ENCODE measurements around the gene LRRC32. TPM values are rescaled to one million over a fixed set of nuclear protein-coding genes. Genes with fewer than 3 reads are reported as not detected.

LRRC32 gene
- total RNA-seq, 1 donor from 2014 or later: 24.4 TPM

DNA sequence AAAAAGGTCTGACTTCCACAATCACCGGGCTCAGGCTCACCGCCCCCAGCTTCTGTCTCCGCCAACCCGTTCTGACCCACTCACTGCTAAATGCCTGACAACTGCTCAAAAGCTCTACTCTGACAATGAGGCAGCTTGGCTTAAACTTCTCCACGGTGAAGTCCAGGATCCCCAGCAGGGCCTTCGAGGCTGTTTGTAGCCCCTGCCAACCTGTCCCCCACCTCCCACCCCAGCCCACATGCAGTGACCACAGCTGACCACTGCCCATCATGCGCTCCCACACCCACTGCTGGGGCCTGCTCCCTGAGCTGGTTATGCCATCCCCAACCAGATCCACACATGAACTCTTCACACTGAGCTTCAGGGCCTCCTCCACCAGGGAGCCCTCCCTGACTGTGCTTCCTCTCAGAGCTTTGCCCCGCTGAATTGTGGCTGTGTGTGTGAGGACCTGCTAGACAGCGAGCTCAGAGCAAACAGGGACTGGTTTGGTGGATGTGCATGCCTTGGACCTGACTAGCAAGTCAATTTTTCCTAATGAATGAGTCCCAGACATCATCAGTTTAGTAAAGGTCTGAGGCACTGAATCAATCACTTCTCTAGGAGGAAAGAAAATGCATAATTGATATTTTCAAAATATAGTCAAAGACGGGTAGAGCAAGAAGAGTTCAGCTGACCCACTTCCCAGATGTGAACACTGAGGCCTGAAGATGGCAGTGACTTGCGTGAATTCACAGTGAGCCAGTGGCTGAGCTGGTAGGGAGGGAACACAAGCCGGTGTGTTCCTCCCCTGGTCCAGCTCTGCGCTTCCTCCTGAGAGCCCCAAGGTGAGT is 7.7 kb downstream of the LRRC32 start:
- FAIRE-seq (no peak), DNase-seq (ENCODE audit: low read depth) (no peak)
- no peak overlapping the region for H3K9ac ChIP-seq (ENCODE audit: low read length)
- H2AFZ ChIP-seq (ENCODE audit: low read depth, low read length): no peak overlapping the region
- no peaks in the 10 kb centered on the region for H4K20me1 ChIP-seq (ENCODE audit: insufficient read depth, low read length)
- H3K27me3 Mint-ChIP-seq (ENCODE audit: low read depth, unreplicated experiment): peaks cover 55% of the 10 kb centered on the region
- peaks cover 2% of the 10 kb centered on the region for H3K9me3 Mint-ChIP-seq (ENCODE audit: unreplicated experiment)
- H3K4me3 Mint-ChIP-seq (ENCODE audit: unreplicated experiment): no peak overlapping the region
- no peaks in the 10 kb centered on the region for H3K79me2 ChIP-seq (ENCODE audit: insufficient read depth, low read length)
- H3K36me3 ChIP-seq (ENCODE audit: insufficient read depth, low read length): no peaks in the 10 kb centered on the region
- H3K4me1 Mint-ChIP-seq (ENCODE audit: low read depth, unreplicated experiment): peaks cover 2% of the 10 kb centered on the region
- H3K36me3 Mint-ChIP-seq (ENCODE audit: low read depth, unreplicated experiment): peaks cover 30% of the 10 kb centered on the region
- peaks cover 3% of the 10 kb centered on the region for H3K4me1 ChIP-seq (ENCODE audit: insufficient read depth, low read length)
- no peak overlapping the region for H3K4me2 ChIP-seq (ENCODE audit: low read length)
- H3K27me3 ChIP-seq (ENCODE audit: insufficient read depth, low read length): no peaks in the 10 kb centered on the region
- TF ChIP-seq EZH2 (IDR thresholded peaks at IDR 0.05; ENCODE audit: insufficient read depth, low read length): no peak
- TF ChIP-seq, protein P1, sequence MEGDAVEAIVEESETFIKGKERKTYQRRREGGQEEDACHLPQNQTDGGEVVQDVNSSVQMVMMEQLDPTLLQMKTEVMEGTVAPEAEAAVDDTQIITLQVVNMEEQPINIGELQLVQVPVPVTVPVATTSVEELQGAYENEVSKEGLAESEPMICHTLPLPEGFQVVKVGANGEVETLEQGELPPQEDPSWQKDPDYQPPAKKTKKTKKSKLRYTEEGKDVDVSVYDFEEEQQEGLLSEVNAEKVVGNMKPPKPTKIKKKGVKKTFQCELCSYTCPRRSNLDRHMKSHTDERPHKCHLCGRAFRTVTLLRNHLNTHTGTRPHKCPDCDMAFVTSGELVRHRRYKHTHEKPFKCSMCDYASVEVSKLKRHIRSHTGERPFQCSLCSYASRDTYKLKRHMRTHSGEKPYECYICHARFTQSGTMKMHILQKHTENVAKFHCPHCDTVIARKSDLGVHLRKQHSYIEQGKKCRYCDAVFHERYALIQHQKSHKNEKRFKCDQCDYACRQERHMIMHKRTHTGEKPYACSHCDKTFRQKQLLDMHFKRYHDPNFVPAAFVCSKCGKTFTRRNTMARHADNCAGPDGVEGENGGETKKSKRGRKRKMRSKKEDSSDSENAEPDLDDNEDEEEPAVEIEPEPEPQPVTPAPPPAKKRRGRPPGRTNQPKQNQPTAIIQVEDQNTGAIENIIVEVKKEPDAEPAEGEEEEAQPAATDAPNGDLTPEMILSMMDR (IDR thresholded peaks at IDR 0.05; ENCODE audit: insufficient read depth, low read depth, low read length): no peak
- no peaks in the 10 kb centered on the region for H3K9me3 ChIP-seq (ENCODE audit: insufficient read depth, low read depth, low read length)
- no peak overlapping the region for H3K27ac ChIP-seq (ENCODE audit: low read depth, low read length)
- H3K27ac Mint-ChIP-seq (ENCODE audit: unreplicated experiment): no peak overlapping the region
- no peak overlapping the region for H3K4me3 ChIP-seq (ENCODE audit: insufficient read depth, low read depth, low read length)

DNA sequence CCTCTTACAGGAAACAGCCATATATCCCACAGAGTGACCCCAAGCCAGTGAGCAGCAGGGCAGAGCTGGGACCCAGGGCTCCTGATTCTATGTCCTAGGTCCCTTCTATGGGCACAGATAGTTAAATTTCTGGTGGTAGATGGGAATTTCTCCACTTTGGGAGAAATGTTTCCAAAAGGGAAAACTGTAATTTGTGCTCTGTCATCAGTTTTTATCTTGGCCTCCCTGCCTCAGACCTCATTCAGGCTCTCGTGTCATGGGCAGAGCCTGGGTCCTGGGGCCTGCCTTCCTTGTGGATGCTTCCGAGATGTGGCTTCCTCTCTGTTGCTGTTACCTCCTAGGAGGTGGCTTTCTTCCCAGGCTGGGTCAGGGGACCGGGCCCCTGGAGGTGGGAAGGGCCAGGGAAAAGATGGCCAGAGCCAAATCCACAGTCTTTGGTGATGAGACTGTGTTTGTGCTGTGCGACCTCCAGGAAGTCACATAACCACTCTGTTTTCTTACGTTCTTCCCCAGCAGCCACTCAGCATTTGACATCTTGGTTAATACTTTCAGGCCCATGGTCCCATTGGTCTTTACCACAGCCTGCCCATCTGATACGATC is 8.6 kb downstream of the LRRC32 start:
- Histone ChIP-seq H2AFZ (ENCODE audit: low read depth, low read length) (no peak overlapping the region), H3K9ac (ENCODE audit: low read length) (no peak overlapping the region), H3K27ac (ENCODE audit: low read depth, low read length) (no peak overlapping the region), H3K9me3 (ENCODE audit: insufficient read depth, low read depth, low read length) (no peaks in the 10 kb centered on the region), H3K79me2 (ENCODE audit: insufficient read depth, low read length) (no peaks in the 10 kb centered on the region), H3K4me1 (ENCODE audit: insufficient read depth, low read length) (peaks cover 3% of the 10 kb centered on the region), H3K4me3 (ENCODE audit: insufficient read depth, low read depth, low read length) (no peak overlapping the region), H3K36me3 (ENCODE audit: insufficient read depth, low read length) (no peaks in the 10 kb centered on the region), H3K4me2 (ENCODE audit: low read length) (no peak overlapping the region), H3K27me3 (ENCODE audit: insufficient read depth, low read length) (no peaks in the 10 kb centered on the region), H4K20me1 (ENCODE audit: insufficient read depth, low read length) (no peaks in the 10 kb centered on the region)
- TF ChIP-seq, protein P1 (IDR thresholded peaks at IDR 0.05; ENCODE audit: insufficient read depth, low read depth, low read length): no peak
- TF ChIP-seq EZH2 (IDR thresholded peaks at IDR 0.05; ENCODE audit: insufficient read depth, low read length): no peak
- peaks cover 2% of the 10 kb centered on the region for H3K9me3 Mint-ChIP-seq (ENCODE audit: unreplicated experiment)
- peak overlapping the region; percentile 47 for H3K27ac Mint-ChIP-seq (ENCODE audit: unreplicated experiment)
- H3K4me1 Mint-ChIP-seq (ENCODE audit: low read depth, unreplicated experiment): peaks cover 2% of the 10 kb centered on the region
- no peak overlapping the region for H3K4me3 Mint-ChIP-seq (ENCODE audit: unreplicated experiment)
- no peak for FAIRE-seq
- no peak for DNase-seq (ENCODE audit: low read depth)
- H3K27me3 Mint-ChIP-seq (ENCODE audit: low read depth, unreplicated experiment): peaks cover 56% of the 10 kb centered on the region
- peaks cover 37% of the 10 kb centered on the region for H3K36me3 Mint-ChIP-seq (ENCODE audit: low read depth, unreplicated experiment)

Measured in astrocyte (in vitro differentiated cells and primary cell).